ENCODE data around the gene ICA1. TPM values are rescaled to one million over a fixed set of nuclear protein-coding genes. Genes with fewer than 3 reads are reported as not detected.

The ICA1 gene
- total RNA-seq, 1 donor from 2014 or later: 10.5 TPM

GRCh38 chr7:8117195-8117594 is 144.8 kb downstream of the ICA1 start:
- no peak for DNase-seq (ENCODE audit: low read depth)
- FAIRE-seq: no peak
- Histone ChIP-seq H3K4me3 (ENCODE audit: low read depth, low read length) (no peak overlapping the region), H3K27me3 (ENCODE audit: control insufficient read depth, insufficient read depth, low read length) (no peaks in the 10 kb centered on the region), H3K36me3 (ENCODE audit: control insufficient read depth, insufficient read depth, low read length) (no peaks in the 10 kb centered on the region)
- no peak for TF ChIP-seq CTCF (IDR thresholded peaks at IDR 0.05; ENCODE audit: insufficient read depth, low read length, severe bottlenecking)

- H3K4me3 ChIP-seq (ENCODE audit: low read depth, low read length): no peak overlapping the region
- FAIRE-seq (no peak), DNase-seq (ENCODE audit: low read depth) (no peak)
- no peak for TF ChIP-seq CTCF (IDR thresholded peaks at IDR 0.05; ENCODE audit: insufficient read depth, low read length, severe bottlenecking)
- H3K36me3 ChIP-seq (ENCODE audit: control insufficient read depth, insufficient read depth, low read length): no peaks in the 10 kb centered on the region
- H3K27me3 ChIP-seq (ENCODE audit: control insufficient read depth, insufficient read depth, low read length): no peaks in the 10 kb centered on the region
Observed at GRCh38 chr7:8115547-8116402, 146.2 kb downstream of the ICA1 start.

DNA sequence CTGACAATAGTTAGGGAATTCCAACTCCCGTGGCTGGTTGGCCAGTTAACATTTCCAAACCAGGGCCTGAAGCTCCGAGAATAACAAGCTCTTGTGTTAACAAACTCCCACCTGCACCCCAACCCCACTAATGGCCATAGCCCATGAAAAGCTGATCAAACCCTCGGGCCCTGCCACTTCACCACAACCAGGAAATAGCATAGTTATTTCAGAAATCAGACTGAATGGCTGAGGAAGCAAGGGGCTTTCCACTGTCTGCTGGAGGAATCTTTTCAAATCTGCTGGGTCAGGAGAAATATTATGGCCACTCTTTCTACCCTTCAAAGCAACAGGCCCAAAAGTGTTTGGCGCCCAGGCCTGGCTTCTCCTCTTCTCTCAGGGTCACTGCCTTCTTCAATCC is 147.8 kb downstream of the ICA1 start:
- Histone ChIP-seq H3K27me3 (ENCODE audit: control insufficient read depth, insufficient read depth, low read length) (no peaks in the 10 kb centered on the region), H3K4me3 (ENCODE audit: low read depth, low read length) (no peak overlapping the region), H3K36me3 (ENCODE audit: control insufficient read depth, insufficient read depth, low read length) (no peaks in the 10 kb centered on the region)
- FAIRE-seq (no peak), DNase-seq (ENCODE audit: low read depth) (no peak)
- TF ChIP-seq CTCF (IDR thresholded peaks at IDR 0.05; ENCODE audit: insufficient read depth, low read length, severe bottlenecking): no peak

DNA sequence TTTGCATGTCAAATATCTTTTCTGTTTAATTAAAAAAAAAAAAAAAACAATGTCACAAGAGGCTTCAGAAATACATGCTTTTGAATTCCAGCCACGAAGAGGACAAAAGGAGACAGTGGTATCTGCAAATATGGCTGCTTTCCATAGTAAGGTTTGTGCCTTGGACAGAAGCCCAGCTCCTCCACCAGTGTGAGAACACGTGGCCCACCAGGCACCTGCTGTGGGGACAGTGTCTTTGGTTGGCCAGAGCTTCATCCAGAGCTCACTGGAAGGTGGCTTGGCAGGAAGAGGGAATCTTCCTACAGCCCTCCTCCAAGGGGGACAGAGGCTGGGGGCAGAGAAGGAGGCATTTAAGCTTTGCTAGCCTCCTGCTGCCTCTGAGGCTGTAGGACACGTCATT is 148.8 kb downstream of the ICA1 start:
- Histone ChIP-seq H3K27me3 (ENCODE audit: control insufficient read depth, insufficient read depth, low read length) (no peaks in the 10 kb centered on the region), H3K36me3 (ENCODE audit: control insufficient read depth, insufficient read depth, low read length) (no peaks in the 10 kb centered on the region), H3K4me3 (ENCODE audit: low read depth, low read length) (no peak overlapping the region)
- DNase-seq (ENCODE audit: low read depth) (no peak), FAIRE-seq (no peak)
- no peak for TF ChIP-seq CTCF (IDR thresholded peaks at IDR 0.05; ENCODE audit: insufficient read depth, low read length, severe bottlenecking)

DNA sequence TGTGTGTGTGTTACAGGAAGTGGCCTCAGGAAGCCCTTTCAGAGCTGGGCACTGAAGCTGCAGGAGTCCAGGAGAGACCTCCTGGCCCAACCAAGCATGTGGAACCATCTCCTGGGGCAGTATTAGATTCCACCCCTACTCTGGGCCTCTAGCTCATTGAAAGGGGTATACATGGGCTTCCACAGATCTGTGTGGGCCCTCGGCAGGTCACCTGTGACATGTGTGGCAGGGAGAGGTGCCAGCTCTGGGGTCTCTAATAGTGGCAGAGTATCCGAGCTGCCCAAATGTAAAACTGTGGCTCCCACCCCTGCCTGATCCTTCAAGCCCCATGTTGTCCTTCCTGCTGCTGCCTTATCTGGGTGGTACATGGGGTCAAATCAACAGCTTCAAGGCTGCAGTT is 149.3 kb downstream of the ICA1 start:
- no peak for DNase-seq (ENCODE audit: low read depth)
- no peak for FAIRE-seq
- Histone ChIP-seq H3K4me3 (ENCODE audit: low read depth, low read length) (no peak overlapping the region), H3K36me3 (ENCODE audit: control insufficient read depth, insufficient read depth, low read length) (no peaks in the 10 kb centered on the region), H3K27me3 (ENCODE audit: control insufficient read depth, insufficient read depth, low read length) (no peaks in the 10 kb centered on the region)
- no peak for TF ChIP-seq CTCF (IDR thresholded peaks at IDR 0.05; ENCODE audit: insufficient read depth, low read length, severe bottlenecking)
